ENCODE data around the gene RXRA.

The RXRA gene

DNA sequence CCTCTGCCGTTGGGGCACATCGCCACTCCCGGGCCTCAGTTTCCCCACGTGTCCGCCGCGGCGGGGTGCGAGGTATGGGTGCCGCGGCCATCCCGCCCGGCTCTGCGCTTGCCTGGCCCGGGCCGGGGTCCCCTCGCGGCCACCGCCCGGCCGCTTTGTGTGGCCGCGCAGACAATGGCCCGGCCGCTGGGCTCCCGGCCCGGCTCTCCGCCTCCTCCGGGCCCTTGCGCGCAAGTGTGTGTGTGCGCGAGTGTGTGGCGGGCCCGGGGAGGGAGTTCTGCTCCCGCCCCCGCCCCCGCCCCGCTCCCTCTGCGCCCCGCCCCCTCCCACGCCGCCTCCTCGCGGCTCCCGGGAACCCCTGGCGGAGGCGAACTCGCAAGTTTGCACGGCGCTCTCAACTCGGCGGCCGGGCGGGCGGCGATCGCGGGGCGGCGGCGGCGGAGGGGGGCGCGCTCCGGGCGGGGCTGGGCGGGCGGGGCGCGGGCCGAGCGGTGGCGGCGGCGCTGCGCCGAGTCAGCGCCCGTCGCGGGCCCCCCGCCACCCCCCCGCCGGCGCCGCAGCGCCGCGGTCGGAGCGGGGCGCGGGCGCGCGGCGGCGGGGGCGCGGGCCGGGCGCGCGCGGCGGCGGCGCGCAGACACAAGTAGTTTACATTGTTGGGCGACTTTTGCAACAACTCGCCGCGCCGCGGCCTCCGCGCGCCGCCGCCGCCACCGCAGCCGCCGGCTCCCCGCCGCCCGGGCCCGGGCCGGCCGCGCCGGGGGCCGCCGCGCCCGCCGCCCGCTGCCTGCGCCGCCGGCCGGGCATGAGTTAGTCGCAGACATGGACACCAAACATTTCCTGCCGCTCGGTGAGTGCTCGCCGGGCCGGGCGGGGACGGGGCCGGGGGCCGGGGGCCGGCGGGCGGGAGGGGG lies at the start of gene RXRA:
TSS of gene RXRA (plus strand) at position 643 of the 911 bp plus-strand sequence. CDS start at position 820, 177 bp downstream.
- DNase-seq: peak; percentile 91

DNA sequence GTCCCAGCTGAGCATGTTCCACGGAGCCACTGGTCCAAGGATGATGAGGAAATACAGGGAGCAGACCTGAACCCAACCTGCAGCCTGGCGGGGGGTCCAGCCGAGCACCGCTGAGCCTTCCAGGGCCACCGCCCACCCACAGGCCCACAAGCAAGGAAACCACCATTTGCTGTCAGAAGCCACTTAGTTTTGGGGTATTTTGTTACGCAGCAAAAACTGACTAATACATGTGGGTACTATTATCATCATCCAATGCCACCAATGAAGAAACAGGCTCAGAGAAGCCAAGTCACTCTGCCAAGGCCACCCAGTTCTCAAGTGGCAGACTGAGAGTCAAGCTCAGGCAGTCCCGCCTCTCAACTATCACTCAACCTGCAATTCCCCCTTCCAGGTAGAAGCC lies 48.0 kb upstream of the RXRA start:
- DNase-seq: no peak

DNA sequence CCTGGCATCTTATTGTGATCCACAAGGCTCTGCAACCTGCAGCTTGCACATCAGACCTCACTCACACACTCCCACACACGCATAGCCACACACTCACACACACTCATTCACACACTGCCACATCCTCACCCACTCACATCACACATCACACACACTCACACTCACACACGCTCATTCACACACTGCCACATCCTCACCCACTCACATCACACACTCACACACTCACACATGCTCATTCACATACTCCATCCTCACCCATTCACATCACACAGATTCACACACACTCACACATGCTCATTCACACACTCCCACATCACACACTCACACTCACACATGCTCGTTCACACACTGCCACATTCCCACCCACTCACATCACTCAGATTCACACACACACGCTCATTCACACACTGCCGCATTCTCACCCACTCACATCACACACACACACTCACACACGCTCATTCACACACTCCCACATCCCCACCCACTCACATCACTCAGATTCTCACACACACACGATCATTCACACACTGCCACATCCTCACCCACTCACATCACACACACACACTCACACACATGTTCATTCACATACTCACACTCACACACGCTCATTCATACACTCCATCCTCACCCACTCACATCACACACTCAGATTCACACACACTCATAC lies 47.1 kb upstream of the RXRA start:
- DNase-seq: no peak

DNA sequence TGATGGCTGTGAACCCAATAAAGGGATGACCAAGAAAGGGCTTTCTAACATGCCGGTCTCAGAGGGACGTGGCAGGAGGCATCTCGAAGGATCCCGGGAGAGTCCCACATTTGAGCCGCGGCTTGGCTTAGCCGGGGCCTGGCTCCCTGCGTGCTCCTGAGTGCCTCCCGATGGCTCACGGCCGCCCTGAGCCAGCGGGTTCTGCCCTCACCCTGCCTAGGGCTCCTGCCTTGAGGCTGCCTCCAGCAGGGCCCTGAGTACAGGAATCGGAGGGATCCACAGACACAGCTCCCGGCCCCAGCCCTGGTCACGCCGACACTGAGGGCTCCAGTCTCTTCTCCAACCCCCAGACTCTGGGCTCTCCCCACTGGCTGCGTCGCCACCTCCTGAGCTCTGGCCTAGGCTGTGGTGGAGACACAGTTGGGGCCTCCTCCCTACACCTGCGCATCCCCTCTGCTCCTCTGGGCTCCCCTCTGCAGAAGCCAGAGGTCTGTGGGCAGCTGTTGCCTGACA lies 44.1 kb upstream of the RXRA start:
- DNase-seq: no peak

DNA sequence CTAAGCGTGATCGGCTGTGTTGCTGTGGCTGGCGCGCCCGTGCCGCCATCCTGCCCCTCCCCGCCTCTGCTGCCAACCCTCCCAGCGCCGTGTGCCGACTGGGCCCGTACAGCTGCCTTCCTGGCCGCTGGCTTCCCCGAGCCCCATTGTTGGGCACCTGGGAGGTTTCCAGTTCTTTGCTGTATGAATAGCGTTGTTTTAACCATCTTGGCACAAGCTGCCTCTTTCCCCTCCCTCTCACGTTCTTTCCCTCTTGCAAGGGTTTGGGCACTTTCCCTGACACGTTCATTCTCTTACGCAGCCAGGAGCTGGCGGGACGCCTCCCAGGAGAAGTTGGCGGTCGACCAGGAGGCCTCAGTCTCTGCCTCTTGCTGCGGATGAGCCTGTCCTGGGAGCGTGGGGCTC lies 43.1 kb upstream of the RXRA start:
- peak; percentile 59 for DNase-seq

DNA sequence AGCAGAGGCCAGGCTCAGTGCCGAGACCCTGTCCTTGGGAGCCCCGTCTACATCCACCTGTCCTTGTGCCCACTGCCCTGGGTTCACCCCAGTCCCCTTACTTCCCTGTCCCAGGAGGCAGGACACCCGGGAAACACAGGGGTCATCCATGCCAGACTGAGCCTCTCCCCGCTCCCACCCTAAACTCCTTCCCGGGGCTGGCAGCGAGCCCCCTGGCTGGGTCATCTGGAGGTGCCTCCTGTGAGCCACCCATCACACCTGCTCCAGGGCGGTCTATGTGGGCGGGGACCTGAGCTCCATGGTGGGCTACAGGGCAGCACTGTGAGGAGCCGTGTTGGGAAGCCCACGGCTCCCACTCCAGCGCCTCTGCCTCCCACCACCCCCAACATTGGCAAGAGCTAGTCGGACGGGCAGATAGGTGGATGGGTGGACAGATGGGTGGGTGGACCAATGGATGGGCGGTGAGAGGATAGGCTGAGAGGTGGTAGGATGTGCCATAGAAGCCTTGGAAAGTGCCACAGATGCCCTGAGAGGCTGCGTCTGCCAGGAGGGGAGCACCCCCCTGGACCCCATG lies 42.5 kb upstream of the RXRA start:
- DNase-seq: no peak

DNA sequence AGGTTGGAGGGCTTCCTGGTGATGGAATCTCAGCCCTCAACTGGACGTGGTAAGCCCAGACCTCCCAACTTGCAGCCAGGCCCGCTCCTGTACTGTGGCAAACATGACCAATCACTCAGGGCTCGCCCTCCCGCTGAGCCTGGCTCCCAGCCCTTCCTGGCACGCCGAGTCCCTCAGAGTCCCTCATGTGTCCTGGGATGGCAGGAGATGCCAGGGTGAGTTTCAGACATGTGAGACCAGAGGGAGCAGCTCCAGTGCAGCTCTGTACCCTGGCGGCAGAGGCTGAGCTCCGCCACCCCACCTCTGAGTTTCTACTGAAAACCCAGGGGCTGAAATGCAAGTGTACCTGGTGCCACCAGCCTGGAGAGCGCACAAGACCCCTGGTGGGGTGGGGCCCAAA lies 42.0 kb upstream of the RXRA start:
- no peak for DNase-seq

DNA sequence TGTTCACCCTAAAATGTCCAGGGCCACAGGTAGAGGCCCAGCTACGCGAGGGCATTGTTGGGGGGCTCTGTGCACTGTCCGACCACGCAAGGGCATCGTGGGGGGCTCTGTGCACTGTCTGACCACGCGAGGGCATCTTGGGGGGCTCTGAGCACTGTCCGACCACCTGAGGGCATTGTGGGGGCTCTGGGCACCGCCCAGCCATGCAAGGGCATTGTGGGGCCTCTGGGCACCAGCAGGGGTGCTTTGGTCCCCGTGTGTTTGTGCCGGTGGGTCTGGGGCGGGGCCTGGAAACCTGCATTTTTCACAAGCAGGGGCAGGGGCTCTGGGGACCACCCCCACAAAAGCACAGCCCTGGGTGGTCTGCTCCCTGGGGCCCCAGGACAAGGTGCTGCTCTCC lies 41.5 kb upstream of the RXRA start:
- no peak for DNase-seq

DNA sequence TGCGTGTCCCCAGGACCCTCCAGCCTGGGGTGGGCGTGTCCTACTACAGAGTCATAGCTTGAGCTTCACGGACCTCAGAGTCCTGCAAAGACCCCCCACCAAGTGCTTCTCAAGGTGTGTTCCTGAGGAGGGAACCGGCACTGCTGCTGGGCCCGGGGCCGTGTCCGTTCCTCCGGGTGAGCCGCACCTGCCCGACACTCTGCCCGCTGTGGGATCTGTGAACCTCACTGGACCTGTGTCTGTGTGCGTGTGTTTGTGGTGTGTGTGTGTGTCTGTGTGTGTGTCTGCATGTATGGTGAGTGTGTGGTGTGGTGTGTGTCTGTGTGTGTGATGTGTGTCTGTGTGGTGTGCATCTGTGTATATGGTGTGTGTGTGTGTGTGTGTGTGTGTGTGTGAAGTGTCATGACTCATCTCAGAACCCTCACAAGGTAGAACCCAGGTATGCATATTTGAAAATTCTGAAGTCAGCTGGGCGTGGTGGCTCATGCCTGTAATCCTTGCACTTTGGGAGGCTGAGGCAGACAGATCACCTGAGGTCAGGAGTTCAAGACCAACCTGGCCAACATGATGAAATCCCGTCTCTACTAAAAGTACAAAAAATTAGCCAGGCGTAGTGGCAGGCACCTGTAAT lies 40.9 kb upstream of the RXRA start:
- no peak for DNase-seq

DNA sequence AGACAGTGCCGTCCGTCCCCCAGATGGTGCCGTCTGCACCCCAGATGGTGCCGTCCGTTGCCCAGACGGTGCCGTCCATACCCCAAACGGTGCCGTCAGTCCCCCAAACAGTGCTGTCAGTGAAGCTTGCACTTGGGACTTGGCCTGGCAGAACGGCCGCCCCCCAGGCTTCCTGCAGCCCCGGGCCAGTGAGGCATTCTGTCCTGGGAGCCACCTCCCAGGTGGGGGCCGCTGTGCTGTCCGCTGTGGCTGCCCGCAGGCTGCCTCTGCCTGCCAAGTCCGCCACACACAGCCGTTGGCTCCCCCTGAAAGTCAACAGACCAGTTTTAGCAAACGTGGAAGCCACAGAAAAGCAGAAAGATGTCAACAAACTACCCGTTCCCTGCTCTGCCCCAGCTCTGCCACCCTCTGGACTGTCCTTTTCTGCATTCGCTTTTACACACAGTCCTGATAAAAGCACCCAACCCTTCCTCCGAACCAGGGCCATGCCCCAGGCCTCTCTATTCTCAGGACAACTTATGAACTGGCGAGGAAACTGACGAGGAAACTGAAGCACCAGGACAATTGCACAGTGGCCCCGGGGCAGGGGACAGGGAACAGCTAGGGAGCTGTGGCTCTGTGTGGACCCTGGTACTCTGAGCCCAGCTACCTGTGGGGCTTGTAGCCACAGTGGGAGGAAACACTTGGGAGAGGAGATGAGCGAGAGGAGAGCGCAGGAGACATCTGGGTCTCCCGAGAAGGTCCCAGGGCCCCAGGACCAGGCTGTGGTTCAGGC lies 39.6 kb upstream of the RXRA start:
- DNase-seq: no peak

DNA sequence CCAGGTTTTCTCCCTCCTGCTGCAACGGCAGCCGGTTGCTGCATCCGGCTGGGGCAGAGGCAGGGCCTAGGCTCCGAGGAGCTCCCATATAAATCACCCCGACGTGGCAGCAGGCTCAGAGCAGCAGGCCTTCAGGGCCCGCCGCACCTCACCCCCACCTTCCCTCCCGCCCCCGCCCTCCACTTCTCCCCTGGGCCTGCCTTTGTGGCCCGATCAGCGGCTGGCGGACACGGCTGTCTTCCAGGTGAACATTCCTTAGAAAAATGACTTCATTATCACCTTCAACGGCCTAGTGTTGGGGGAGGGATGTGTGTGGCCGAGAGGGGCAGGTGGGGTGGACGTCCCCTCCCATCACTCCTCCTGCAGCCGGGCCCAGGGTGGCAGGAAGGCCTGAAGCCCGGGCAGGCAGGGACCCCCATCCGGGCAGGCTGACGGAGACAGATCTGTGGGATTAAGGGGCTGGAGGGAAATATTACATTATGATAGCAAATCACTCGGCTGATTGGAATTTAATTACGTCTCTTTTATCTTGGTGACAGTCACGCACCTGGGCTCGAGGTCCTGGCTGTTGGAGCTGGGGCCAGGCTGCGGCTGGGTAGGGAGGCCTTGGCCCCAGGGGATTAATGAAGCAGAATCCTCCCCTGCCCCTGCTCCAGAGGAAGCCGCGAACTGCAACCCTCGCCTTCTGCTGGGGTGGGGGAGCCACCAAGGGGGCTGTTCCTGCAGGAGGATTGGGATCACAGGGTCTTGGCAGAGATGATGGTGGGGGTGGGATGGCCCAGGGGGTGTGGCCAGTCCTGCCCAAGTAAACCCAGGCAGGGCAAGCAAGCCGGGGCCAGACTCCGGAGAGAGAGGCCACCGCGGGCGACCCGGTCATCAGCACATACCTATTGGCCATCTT lies 38.4 kb upstream of the RXRA start:
- DNase-seq: peak; percentile 66

DNA sequence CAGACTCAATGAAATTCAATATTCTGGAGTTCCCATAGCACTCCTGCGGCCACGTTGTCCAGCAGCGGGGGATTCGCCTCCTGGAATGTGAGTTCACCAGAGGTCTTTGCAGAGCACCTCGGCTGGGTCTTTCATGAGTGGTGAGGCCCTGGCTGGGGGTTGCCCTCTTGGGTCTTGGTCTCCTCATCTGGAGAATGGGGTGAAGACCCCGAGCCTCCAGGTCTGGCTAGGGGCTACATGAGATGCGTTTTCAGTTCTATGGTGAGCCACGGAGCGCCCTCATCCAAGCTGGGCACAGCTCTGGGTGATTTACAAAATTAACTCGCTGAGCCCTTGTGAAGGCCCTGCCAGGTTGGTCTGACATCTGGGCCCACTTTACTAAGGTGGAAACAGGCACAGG lies 37.5 kb upstream of the RXRA start:
- DNase-seq: no peak

DNA sequence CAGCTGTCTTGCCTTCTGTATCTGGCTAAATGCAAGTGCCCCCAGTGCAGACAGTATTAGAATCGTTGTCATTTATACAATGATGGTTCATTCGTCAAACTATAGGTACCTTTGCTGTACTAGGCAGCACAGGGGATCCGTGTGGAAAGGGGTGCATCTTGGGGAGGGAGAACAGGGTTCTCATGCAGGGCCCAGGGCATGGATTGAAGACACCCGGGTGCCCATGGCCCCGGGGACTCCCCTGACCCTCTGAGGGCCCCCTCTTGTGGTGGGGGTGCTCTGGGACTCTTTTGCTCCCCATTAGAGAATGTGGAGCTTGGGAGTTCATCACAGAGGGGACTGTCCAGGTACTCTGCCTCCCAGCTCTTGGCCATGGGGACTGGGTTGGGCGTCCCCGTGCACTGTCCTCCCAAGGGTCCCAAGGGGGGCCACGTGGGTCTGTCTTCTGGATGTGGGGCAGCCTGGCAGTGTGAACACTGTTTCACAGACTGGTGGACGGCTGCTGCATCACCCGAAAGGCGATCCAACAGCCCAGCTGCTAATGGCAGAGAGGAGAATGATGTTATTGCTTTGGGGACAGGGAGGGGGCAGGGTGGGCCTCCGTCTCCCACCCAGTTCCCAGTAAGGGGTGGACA lies 36.9 kb upstream of the RXRA start:
- DNase-seq: no peak

DNA sequence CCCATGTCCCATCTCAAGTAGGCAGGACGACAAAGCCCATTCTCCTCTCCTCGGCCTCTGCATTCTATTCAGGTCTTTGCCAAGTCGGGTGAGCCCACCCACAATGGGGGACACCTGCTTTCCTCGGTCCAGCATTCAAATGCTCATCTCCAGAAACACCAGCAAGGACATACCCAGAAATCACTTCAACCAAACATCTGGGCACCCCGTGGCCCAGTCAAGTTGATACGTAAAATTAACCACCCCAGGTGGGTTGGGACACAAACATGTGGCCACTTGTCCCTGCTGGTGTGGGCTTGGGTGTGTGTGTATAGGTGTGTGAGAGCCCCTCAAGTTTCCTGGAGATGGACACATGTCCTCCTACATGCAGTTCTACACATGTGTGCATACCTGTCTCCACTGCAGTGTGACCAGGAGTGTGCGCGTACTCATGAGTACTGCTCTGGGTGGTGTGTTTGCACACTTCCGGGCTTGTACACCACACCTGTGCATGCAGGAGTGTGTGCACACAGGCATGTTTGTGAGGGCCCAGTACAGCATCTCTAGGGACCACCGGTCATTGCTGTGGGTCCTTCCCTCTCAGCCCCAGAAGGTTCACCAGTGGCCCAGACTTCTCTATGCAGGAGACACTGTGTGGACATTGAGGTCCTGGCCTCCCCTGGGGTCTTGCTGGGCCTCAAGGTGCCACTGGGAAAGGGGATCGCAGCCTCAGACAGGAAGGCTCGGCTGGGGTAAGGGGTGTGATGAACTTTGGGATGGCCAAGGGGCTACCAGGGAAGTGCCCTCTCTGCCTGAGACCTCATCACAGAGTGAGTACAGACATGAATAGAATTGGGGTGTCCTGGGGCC lies 35.4 kb upstream of the RXRA start:
- no peak for DNase-seq

DNA sequence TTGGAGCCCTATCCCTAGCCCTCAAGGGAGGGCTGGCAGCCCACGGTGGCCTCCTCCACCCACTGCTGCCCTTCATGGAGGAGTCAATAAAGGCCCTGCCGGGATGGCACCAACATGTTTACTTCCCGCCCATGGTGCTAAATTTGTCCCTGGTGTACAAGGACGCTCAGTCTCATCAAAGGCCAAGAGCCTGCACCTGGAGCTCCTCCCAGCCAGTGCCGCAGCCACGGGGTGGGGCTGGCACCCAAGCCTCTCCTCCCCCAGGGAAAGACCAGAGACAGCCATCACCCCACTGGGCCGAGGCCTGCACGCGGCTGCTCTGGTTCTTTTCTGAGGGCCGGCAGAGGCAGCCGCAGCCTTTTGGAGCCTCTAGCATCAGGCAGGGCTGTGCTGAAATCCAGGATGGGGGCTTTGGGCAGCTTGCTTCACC lies 34.8 kb upstream of the RXRA start:
- no peak for DNase-seq

DNA sequence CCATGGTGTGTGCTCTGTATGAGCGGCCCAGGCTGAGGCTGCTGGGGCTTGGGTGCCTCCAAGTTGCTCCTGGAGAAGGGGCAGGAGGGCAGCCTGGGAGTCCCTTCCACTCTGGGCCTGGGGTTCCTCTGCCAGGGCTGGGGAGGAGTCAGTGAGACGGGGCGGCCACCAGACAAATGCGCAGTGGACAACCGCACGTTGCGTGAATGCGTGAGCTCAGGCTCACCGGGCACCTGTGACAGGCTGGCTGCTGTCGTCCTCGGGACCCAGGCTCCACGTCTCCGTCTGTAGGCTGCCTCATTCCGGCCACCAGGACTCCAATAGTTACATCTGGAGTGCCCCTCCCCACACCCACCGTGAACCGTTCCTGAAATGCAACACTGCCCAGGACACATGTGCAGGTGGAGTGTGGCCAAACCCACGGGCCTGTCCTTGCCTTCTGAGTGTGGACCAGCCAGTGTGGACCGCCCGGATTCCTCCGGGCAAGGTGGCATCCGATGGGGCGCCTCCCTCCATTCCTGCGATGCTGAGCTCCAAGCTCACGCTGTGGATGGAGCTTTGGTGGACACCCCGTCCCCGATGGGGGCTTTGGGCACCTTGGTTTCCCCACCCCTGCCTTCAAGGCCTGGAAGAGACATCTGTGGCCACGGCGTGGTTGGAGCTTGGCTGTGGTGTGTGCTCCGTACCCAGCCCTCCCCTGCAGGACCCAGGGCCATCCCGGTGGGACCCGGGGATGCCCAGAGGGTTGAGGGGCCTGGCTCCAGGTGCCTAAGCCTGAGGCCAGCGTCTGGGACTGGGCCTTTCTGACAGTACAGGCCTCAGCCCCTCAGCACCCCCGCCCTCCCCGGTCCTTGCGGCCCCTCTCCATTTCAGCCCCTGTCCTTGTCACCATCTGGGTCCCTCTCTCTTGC lies 34.0 kb upstream of the RXRA start:
- DNase-seq: no peak

DNA sequence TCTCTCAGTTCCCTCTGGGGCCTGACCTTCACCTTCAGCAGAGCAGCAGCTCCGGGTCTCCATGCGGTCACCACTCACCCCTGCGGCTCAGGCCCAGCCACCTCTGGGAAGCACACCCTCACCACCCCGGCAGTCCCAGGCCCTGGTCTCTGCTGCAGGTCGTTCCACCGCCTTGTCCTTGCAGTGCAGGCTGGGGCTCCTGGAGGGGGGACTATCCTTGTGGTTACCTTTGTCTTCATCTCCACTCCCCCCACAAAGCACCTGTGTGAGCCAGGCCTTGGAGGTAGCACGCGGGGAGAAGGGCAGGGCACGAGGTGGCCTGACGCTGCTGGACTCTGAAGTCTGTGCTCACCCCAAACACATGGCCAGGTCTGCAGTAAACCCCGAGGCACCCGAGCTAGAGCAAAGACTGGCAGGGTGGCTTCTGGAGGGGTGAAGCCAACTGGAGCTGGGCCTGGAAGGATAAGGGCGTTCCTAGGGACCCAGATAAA lies 33.2 kb upstream of the RXRA start:
- no peak for DNase-seq

DNA sequence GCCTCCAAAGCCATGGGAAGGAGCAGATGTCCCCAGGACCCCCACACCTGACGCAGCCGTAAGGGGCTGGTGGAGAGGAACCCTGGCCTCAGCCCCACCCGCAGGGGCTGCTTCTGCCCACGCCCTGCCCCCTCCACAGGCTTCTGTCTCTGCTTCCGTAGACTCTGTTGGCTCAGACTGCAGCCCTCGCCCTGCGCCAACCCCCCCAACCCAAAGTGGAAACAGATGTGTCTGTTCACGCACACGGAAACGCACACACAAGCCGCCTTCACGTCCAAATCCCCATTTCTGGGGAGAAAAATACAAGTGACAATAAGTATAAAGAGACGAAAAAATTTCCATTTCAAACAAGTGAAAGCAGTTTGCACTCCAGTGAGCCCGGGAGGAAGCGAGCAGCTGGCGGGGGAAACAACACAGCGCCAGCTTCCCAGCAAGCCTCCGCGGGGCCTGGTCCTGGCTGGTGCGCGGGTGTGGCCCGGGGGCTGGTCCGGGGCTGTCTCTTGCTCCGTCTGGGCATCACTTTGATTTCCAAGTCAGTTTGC lies 32.6 kb upstream of the RXRA start:
- DNase-seq: peak; percentile 73
